HG02763 (cell line): ENCODE results near the gene CAPN12.

ENCODE experiments used
- ATAC-seq: cut with Tn5 transposase; IDR thresholded peaks from one replicate; pipeline ENCODE4 v1.9.1; 2021; ENCODE audit warnings: mild to moderate bottlenecking, moderate library complexity; ENCODE audit not compliant: unreplicated experiment

The CAPN12 gene

DNA sequence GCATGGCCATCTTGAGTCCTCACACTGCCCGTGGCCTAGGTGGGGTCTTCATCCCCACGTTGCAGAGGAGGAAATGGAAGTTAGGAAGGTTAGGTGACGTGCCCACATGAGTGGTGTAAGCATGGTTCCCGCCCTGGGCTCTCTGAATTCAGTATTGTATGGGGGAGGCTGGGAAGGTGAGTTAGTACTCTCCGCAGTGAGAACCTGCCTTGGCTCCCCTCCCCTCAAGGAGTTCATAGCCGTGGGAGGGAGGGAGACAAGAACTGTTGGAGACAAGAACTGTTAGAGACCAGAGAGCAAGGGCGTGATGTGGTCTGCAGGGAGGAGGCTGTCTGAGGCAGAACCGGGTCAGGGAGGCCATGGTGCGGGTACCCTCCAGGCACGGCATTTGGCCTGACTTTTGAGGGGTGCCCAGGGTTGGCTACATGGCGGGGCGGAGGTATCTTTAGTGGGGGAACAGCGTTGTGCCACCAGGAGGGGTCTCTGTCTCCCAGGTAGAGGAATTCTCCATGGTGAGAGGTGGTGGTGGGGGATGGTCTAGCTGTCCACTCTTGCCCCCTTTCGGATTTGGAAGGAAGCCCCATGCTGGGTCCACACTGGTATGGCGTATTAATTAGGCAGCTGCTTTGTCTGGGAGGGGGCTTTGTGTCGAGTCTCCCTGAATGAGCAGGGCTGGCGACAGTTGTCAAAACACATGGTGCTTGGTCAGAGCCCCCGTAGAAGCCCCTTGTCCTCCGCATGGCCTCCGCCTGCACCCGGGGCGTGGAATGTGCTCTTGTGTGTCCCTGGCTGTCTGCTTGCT is 45.8 kb downstream of the CAPN12 start:
- no peak for ATAC-seq

DNA sequence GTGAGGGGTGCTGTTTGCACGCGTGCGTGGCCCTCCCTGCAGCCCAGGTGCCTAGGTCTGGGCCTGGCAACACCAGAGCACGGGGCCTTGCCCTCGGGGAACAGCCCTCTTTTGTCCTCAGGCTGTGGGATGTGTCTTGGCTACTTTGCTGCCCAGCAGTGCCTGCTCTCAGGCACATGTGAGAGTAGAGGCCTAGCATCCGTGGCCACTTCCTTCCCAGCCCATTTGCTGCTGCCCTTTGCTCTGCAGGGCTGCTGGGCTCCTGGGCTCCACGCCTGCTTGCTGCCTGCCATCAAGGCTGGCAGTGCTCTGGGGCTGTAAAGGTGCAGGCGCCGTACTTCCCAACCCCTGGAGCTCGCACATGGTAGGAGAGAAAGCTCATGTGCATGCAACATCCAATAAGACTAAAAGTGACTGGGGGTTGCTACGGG is 46.6 kb downstream of the CAPN12 start:
- no peak for ATAC-seq

DNA sequence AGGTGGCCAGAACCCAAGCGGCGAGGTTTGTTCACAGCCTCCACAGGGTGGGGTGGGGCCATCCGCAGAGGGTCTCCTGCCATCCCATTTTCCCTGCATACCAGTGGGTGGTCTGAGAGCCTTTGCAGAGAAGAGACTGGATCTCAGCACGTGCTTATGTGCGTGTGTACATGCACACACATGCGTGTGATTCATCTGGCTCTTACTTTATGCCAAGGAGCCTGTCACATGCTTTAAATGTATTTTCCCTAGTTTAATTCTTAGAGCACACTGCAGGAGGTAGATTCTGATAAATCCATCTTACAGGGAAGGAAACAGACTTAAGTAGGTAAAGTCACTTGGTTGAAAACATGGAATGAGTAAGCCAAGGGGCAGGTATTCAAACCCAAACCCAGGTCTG is 47.1 kb downstream of the CAPN12 start:
- no peak for ATAC-seq

DNA sequence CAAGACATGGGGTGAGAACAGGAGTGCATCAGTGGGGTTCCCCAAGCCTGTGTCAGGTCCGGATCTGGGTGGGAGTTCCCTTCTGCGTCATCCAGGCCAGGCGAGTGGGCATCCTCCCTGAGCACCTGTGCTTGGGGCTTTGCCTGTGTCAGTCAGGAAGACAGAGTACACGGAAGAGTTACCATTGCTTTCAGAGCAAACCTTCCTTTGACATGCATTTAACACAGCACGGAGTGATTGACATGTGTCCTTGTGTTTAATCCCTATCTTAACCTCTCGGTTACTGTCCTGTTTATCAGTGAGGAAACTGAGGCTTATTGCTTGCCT is 47.6 kb downstream of the CAPN12 start:
- no peak for ATAC-seq

DNA sequence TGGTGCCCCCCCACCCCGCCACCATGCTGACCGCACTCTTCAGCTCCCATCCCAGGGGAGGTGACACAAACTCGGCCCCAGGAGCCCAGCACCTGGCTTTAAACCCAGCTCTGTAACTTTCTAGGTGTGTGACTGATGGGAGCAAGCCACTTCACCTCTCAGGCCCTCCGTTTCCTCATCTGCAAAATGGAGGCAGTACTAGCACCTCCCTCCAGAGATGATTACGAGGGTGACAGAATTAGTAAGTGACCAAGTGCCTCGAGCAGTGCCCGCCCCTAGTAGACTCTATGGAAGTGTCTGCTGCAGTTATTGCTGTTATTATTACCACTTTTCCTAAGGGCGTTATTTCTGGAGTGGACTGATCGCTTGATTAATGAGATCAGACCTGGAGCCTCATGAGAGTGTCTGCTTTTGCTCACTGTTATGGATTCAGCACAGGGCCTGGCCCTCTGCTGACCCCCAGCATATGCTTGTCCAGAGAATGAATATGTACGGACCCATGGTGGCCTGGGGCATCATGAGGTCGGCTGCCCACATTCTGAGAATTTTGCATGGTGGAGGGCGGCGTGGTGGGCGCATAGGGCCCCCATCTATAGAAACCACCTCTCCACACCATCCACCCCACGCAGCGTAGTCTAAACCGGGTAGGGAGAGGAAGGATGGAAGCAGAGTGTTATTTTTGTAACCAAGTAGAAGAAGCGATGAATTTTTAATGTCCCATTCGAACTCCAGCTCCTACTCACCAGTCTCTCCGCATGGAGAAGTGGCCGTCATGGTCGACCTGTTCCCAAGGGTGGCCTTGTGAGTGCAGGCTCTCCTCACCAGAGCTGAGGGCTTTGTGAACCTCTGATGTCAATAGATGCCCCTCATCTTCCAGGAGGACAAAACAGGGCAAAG is 48.2 kb downstream of the CAPN12 start:
- ATAC-seq, result no peak

DNA sequence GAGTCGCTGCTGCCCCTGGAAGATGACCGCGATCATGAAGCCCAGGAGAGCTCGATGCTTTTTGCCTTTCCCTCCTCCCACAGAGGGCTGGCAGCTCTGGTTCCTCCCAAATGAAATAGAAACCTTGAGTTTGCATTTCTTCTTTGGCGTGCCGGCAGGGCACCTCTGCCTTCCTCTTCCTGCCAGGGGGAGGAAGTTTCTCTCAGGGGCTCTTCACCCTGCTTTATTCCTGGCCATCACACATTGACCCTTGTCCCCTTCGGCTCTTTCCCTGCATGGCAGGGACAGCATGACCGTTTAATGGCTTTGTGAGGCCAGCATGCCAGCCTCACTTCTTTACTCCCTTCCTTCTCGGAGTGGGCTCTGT is 49.0 kb downstream of the CAPN12 start:
- no peak for ATAC-seq

DNA sequence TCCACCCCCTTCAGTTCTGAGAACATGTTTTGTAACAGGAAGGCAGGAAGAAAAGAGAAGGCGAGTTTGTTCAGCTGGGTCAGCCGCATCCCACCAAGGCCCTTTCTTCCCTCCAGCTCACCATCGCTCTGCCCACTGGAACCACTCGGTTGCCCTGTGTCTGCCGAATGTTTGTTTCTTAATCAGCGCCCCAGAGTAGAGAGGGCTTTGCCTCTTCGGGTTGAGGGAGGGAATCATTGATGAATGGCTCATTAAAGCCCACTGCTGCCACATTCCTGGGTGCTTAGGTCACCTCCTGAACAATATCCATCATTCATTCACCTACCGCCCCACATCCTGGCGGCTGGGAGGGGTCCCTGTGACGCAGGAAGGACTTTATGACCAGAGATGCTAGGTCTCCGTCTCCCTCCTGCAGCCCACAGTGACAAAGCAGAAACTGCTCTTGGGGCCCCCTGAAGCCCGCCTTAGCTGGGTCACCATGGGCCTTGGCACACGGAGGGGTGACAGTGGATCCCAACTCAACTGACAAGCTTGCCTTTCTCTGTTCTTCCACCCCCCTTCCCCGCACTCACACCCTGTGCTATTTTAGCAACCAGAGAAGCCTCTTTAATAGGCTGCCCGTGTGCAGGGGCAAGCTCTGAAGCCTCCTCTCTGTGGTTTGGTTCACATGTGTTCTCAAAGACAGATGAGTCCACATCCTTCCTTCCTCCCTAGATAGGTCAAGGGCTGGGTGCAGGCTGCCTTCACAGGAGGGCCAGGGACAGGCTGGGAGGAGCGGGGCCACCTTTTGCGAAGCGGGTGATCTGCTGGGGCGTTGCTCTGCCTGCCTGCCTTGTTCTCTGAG is 50.7 kb downstream of the CAPN12 start:
- ATAC-seq, result no peak

DNA sequence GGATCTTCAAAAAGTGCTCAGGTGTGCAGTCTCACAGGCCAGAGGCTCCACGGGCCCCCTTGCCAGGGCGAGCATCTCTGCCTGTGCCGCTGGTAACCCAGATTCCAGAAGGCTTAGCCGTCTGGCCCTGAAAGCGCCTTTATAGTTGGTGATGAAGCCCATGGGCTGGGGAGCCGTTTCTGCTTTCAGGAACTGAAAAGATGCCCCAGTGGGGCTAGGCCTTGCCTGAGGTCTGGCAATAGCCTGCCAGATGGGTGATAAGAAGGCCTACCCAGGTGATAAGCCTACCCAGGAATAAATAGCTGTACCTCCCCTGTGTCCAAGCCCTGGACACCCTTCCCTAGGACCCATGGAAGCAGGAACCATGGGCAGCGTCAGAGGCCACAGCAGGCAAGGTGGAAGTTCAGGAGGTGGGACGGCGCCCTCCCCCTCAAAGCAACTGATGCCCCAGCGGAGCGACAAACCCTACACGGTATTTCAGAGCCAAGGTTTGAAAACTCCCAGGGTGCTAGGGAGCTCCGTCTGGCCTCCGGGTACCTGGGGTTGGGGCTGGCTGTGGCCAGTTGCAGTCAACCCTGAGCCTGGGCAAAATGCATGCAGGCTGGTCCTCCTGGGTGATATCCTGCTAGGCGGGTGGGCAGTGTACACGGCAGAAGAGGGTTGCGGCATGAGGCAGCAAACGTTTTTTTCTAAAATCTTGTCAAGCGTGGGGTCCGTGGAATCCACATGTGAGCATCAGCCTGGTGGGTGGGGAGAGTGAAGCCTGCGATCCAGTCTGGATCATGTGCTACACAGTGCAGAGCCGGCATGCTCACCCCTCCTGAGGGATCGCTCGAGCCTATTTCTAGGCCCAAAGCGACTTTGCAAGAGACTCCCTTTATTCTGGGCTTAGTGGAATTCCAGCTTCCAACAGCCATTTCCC is 51.6 kb downstream of the CAPN12 start:
- ATAC-seq, result no peak

DNA sequence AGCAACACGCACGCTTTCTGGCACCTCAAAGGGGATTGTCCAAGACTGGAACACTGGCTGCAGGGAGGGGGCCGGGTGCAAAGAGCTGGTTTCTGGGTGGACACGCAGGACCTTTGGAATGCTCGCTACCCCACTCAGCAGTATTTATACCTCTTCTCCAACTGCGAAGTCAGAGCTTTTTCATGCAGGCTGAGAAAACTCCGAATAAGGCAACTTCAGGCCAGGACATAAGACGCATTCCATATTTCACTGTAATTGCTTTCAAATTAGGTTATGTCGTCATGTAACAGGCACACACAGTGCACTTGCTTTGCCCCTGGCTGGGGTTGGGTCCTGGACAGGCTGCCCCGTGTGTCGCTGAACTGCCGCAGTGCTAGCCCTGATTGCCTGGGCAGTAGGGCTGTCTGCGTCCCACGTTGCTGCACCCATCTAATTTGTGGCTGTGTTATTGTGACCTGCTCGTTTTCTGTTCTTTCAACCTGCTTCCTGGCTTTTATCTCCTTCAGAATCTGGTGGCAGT is 52.3 kb downstream of the CAPN12 start:
- no peak for ATAC-seq

DNA sequence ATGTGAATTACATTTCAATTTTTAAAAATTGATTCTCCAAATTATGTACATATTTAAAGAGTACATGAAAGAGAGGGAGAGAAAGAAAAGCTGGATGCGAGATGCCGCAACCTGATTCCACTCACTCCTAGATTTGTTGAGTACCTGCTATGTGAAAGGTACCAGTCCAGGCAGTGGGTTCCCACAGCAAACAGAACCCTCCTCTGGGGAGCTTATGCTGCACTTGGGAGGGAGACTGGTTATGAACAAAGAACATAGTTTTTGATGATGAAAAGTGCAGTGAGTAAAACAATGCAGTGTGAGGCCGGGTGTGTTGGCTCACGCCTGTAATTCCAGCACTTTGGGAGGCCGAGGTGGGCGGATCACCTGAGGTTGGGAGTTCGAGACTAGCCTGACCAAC is 53.4 kb downstream of the CAPN12 start:
- no peak for ATAC-seq

DNA sequence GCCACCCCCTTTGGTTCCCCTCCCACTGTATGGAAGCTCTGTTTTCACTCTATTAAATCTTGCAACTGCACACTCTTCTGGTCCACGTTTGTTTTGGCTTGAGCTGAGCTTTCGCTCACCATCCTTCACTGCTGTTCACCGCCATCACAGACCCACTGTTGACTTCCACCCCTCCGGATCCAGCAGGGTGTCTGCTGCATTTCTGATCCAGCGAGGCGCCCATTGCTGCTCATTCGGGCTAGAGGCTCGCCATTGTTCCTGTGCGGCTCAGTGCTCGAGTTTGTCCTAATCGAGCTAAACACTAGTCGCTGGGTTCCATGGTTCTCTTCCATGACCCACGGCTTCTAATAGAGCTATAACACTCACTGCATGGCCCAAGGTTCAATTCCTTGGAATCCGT is 54.1 kb downstream of the CAPN12 start:
- no peak for ATAC-seq

DNA sequence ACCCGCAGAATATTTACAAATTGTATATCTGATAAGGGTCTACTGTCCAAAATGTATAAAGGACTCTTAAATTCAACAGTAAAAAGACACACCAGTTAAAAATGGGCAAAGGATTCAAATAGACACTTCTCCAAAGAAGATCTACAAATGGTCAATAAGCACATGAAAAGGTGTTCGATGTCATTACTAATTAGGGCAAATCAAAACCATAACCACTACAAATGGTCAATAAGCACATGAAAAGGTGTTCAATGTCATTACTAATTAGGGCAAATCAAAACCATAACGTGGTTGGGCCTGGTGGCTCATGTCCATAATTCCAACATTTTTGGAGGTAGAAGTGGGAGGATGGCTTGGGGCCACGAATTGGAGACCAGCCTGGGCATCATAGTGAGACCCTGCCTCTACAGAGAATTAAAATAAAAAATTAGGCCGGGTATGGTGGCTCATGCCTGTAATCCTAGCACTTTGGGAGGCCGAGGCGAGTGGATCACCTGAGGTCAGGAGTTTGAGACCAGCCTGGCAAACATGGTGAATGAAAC is 56.4 kb downstream of the CAPN12 start:
- no peak for ATAC-seq

DNA sequence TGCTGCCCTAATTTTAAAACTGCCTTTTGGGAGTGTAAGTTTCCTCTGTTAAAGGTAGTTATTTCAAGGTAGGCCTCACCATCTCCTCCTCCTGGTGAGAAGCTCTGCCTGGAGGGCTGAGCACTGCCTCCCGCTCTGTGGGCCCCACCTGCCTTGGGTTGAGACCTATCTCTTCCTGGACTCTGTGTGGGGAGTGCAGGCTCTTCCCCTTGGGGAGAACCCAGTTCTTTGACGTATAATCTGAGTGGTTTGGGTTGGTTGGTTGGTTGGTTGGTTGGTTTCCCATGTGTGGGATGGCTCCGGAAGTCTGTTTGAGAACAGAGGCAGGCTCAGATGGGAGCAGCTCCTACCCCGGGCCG is 57.8 kb downstream of the CAPN12 start:
- ATAC-seq, result no peak

DNA sequence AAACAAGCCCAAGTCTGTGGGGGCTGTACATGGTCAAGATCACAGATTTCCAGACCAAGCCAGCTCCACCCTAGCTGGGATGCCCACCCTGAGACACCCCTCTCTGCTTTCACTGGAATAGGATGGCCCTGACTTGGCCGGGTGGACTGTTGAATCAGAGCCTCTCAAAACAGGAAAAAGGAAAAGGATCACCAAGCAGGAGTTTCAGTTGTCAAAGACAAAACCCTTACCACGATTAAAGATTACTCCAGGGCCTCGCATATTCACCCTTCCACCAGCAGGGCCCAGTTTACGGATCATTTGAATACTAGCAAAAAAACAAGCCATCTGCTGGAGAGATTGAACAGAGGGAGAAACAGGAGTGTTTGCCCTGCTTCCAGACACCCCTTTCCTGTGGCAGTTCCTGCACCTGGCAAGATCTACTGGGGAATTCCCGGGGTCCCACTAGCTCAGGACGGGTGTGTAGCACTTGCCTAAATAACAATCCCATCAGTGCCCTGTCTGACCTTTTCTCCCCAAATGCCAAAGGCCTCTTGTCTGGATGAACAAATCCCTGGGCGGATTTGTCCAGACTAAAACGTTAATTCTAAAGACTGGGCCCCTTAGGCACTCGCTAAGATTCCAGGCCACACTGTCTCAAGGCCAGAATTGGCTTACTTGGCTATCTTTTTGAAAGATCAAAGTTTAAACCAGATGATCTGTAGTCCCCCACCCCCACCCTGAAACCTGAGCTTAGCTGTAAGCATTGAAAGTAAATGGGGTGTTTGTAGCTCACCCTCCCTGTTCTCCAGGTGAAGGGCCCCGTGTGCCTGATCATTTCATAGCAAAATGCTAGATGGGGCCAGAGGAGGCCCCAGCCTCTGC is 58.4 kb downstream of the CAPN12 start:
- no peak for ATAC-seq

DNA sequence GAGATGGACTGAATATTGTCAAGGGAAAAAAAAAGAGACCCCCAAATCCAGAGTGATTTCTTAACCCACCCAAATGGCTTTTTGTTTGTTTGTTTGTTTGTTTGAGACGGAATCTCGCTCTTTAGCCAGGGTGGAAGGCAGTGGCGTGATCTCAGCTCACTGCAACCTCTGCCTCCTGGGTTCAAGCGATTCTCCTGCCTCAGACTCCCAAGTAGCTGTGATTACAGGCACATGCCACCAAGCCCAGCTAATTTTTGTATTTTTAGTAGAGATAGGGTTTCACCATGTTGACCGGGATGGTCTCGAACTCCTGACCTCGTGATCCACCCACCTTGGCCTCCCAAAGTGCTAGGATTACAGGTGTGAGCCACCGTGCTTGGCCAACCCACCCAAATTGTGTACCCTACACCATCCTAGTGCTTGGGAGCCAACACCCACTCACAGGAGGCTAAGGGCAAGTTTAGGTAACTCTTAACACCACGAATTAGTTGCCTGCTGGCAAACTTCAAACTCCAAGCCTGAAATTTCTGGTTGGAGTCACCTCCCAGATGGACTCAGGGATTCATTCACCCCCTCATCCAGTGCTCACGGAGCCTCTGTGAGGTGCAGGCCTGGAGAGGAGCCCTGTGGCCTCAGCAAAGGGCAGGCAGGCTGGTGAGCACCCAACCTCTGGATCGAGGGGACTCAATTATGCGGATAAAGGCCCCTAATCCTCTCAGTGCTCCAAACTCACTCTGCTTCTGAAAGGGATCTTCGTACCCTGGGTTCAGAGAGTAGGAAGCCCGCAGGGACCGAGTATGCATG is 59.2 kb downstream of the CAPN12 start:
- no peak for ATAC-seq

DNA sequence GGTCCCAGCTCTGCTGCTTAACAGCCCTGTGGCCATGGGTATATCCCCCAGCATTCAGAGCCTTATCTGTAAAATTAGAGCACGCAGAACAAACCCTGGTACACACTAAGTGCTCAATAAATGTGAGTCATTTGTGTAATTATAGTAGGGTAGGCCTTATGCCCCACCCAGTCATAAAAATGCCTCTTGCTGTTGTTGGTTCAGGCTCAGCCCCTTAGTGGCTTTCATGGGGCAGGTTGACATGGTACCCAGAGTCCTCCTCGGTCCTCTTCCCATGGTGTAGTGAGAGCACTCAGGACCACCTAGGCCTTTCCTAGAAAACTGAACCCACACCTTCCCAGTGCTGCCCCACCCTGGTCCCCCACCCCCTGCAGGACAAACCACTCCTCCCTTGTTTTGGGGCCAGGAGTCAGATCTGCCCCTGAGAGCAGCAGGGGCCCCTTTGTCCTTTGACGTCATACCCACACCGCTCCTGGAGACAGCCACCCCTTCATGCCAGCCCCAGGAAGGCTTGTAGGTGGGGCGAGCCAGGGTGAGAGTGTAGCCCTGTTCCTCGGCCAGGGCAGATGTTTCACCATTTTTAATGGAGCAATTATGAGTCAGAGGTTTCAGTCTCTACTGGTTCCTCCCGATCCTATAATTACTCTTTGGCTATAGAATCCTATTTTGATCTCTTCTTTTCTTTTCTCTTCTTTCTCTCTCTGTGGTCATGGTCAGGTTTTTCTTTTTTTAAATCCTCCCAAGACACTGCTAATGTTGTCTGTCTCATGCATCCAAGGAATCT is 60.0 kb downstream of the CAPN12 start:
- no peak for ATAC-seq

DNA sequence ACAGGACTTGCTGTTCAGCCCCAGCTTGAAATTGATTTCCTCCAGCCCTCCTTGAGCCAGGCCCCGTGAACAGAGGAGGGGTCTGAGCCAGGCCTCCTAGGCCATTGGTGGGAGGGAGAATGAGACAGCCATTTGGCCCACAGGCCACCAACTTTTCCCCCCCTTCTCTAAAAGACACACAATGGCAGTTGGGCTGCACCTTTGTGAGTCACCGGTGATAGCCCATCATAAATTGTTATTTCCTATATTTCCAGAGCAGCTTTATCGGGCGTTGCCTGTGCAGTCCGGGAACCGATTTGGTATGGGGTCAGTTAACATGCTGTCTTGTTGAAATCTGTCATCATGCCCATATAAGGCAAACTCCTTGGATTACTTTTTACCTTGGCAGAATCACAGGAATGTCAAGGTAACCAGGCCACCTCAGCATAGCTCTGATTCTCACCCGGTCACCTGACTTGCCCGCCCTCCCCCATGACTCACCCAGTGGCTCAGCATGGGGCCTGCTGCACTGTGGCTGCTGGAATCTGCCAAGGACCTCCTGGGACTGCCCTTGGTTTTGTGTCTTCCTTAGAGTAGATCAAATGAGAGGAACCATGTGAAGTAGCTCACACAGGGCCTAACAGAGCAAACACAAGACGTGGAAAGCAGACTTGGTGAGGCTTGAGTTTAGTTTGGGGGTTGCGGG is 60.7 kb downstream of the CAPN12 start:
- no peak for ATAC-seq
